Kidney (tissue), 14 donors: ENCODE measurements around the gene OTUB2. TPM values are rescaled to one million over a fixed set of nuclear protein-coding genes. Genes with fewer than 3 reads are reported as not detected.

Experiments
- DNase-seq, 5 donors: peaks; one replicate each; pipeline ENCODE4 v3.0.0-alpha.2; 2013 to 2020
- FAIRE-seq: peaks from 2 replicates; lab custom pipeline; 2012; peaks lifted over from hg19 to GRCh38; lab: Jason Lieb, UNC
- H3K27ac ChIP-seq, 2 donors: one replicate each; pipeline ENCODE4 v1.7.0; 2013; ENCODE audit warnings: low read depth in 2 of 2, low read length in 2 of 2, inconsistent platforms in 1 of 2
- H3K27me3 ChIP-seq: one replicate; pipeline ENCODE4 v1.7.1; 2013; ENCODE audit warnings: low read length, inconsistent platforms; ENCODE audit not compliant: control insufficient read depth, insufficient read depth
- H3K36me3 ChIP-seq, 3 donors: one replicate each; pipeline versions ENCODE4 v1.7.0 to v1.7.1; 2013; ENCODE audit warnings: low read length in 3 of 3, control low read depth in 1 of 3, inconsistent platforms in 1 of 3; ENCODE audit not compliant: insufficient read depth in 3 of 3, control insufficient read depth in 2 of 3
- H3K4me1 ChIP-seq, 3 donors: one replicate each; pipeline versions ENCODE4 v1.7.0 to v1.7.1; 2013; ENCODE audit warnings: low read length in 3 of 3, inconsistent platforms in 1 of 3, low read depth in 1 of 3; ENCODE audit not compliant: control insufficient read depth in 2 of 3, insufficient read depth in 2 of 3
- H3K4me3 ChIP-seq, 3 donors: one replicate each; pipeline versions ENCODE4 v1.7.0 to v1.8.1; 2013; ENCODE audit warnings: low read length in 3 of 3, control low read depth in 1 of 3, inconsistent platforms in 1 of 3
- H3K9ac ChIP-seq, 3 donors: one replicate each; pipeline versions ENCODE4 v1.7.0 to v1.7.1; 2013; ENCODE audit warnings: low read length in 3 of 3, control low read depth in 1 of 3, inconsistent platforms in 1 of 3
- H3K9me3 ChIP-seq, 3 donors: one replicate each; pipeline versions ENCODE4 v1.7.0 to v1.7.1; 2013; ENCODE audit warnings: low read length in 3 of 3, control low read depth in 1 of 3, inconsistent platforms in 1 of 3; ENCODE audit not compliant: control insufficient read depth in 2 of 3, insufficient read depth in 1 of 3
- intact Hi-C: fragments of 100-400 bp; cut with DNase I; formaldehyde crosslinking; loops from one replicate; pipeline ENCODE4 v1.11.1; 2022
- polyA plus RNA-seq: library from polyadenylated mRNA; stranded (reverse); fragments of 350-450 nt; fragmentation: Illumina TruSeq; extraction: RNeasy Lipid Tissue Mini Kit (QIAGEN cat#74804); gene quantifications from one replicate; pipeline ENCODE4 v1.2.3, GENCODE V29; 2014; ENCODE audit warnings: low read depth, low replicate concordance; ENCODE audit not compliant: insufficient read depth
- total RNA-seq: library from RNA; stranded (reverse); fragmentation: NEBNext Ultra II Directional; extraction: Animal tissue kit (Norgen Biotek cat#: 25700); gene quantifications from one replicate; pipeline ENCODE4 v1.2.1, GENCODE V29; 2021
- TF ChIP-seq, protein P1 (sequence below): IDR thresholded peaks from 3 replicates; pipeline ENCODE4 v1.5.1; 2012; ENCODE audit warnings: mild to moderate bottlenecking, moderate library complexity, borderline replicate concordance; ENCODE audit not compliant: insufficient read depth; ENCODE audit errors: extremely low read depth
- donor health status: control.
- donor health status: control.
- donor health status: control.
- donor health status: control.
- donor health status: control.
- donor health status: DM: yes; HTN: yes; CAD: no.
- donor health status: Normal renal cell carcinoma (clear cell type).

Gene OTUB2
- total and polyA plus RNA-seq, 2 donors from 2014 or later = 1.1 to 1.6 TPM

- Histone ChIP-seq H3K4me1 (peaks cover 0 to 26% (median 22%) of the 10 kb centered on the region in 3 donors), H3K36me3 (peaks cover 0 to 19% (median 6%) of the 10 kb centered on the region in 3 donors), H3K27me3 (no peaks in the 10 kb centered on the region), H3K27ac (no peak overlapping the region), H3K9me3 (peaks cover 0 to 14% (median 0%) of the 10 kb centered on the region in 3 donors), H3K9ac (no peak overlapping the region), H3K4me3 (peak overlapping the region in 2 of 3 donors; percentile 49 to 97)
- no peak for DNase-seq
- FAIRE-seq = no peak
- intact Hi-C loops = no loop called here
- TF ChIP-seq, protein P1, sequence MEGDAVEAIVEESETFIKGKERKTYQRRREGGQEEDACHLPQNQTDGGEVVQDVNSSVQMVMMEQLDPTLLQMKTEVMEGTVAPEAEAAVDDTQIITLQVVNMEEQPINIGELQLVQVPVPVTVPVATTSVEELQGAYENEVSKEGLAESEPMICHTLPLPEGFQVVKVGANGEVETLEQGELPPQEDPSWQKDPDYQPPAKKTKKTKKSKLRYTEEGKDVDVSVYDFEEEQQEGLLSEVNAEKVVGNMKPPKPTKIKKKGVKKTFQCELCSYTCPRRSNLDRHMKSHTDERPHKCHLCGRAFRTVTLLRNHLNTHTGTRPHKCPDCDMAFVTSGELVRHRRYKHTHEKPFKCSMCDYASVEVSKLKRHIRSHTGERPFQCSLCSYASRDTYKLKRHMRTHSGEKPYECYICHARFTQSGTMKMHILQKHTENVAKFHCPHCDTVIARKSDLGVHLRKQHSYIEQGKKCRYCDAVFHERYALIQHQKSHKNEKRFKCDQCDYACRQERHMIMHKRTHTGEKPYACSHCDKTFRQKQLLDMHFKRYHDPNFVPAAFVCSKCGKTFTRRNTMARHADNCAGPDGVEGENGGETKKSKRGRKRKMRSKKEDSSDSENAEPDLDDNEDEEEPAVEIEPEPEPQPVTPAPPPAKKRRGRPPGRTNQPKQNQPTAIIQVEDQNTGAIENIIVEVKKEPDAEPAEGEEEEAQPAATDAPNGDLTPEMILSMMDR = no peak
These were observed 51.1 kb downstream of the OTUB2 start for GRCh38 chr14:94077111-94077821.

GRCh38 chr14:94077823-94078222, 51.7 kb downstream of the OTUB2 start:
- Histone ChIP-seq H3K9ac (no peak overlapping the region), H3K9me3 (peaks cover 0 to 14% (median 0%) of the 10 kb centered on the region in 3 donors), H3K36me3 (peaks cover 0 to 19% (median 6%) of the 10 kb centered on the region in 3 donors), H3K4me1 (peaks cover 0 to 26% (median 22%) of the 10 kb centered on the region in 3 donors), H3K27me3 (no peaks in the 10 kb centered on the region), H3K4me3 (peak overlapping the region in 2 of 3 donors; percentile 97), H3K27ac (no peak overlapping the region)
- intact Hi-C loops = no loop called here
- DNase-seq (no peak), FAIRE-seq (no peak)
- TF ChIP-seq, protein P1 = no peak

- no peak for FAIRE-seq
- DNase-seq = peak in 2 of 5 donors; percentile 68 to 77
- H3K4me1 ChIP-seq = peaks cover 0 to 26% (median 22%) of the 10 kb centered on the region in 3 donors
These were observed 53.9 kb downstream of the OTUB2 start for GRCh38 chr14:94079891-94080620.

More at GRCh38 chr14:94079891-94080620, 53.9 kb downstream of the OTUB2 start:
- H3K9ac ChIP-seq = peak overlapping the region; percentile 92 to 97 (median 97)
- TF ChIP-seq, protein P1 = no peak
- intact Hi-C loops = no loop called here
- H3K27ac ChIP-seq = peak overlapping the region; percentile 88 to 90
- H3K9me3 ChIP-seq = peaks cover 0 to 4% (median 0%) of the 10 kb centered on the region in 3 donors
- no peaks in the 10 kb centered on the region for H3K27me3 ChIP-seq
- peaks cover 0 to 19% (median 6%) of the 10 kb centered on the region in 3 donors for H3K36me3 ChIP-seq
- peak overlapping the region; percentile 96 to 97 (median 97) for H3K4me3 ChIP-seq
